Measurements from ENCODE around the gene MNS1. TPM values are rescaled to one million over a fixed set of nuclear protein-coding genes. Genes with fewer than 3 reads are reported as not detected.
"Not testable (repeated sequence)": the region's sequence is repeated elsewhere in the genome, so short reads cannot be mapped to it uniquely, and the experiment has no call there.

The MNS1 gene
- total and polyA plus RNA-seq, 9 donors = 1.8 to 11.0 (median 3.4) TPM

- Histone ChIP-seq H3K36me3 (no peaks in the 10 kb centered on the region), H3K27ac (no peak overlapping the region), H3K27me3 (no peaks in the 10 kb centered on the region), H3K9me3 (no peaks in the 10 kb centered on the region), H3K4me1 (ENCODE audit: insufficient read depth) (no peaks in the 10 kb centered on the region), H3K4me3 (no peak overlapping the region)
- TF ChIP-seq POLR2A (IDR thresholded peaks at IDR 0.05) (no peak), CTCF (IDR thresholded peaks at IDR 0.05) (no peak), EP300 (IDR thresholded peaks at IDR 0.05) (no peak)
- 95 to 98% (median 96%) methylated on average over 4 of the region's 4 CpGs for WGBS, 3 donors
- intact Hi-C loops (cut with DNase I) = loop anchor here in 2 of 4 donors (5.0 to 10.0 kb wide), 7 partner anchors 422 to 1042 kb away; partner anchors contain the start of gene TCF12 (in 1 of the 2)
- DNase-seq = no peak
These were observed 28.0 kb upstream of the MNS1 start for GRCh38 chr15:56492791-56493555.

GRCh38 chr15:56492236-56492635 is 27.3 kb upstream of the MNS1 start:
- no peaks in the 10 kb centered on the region for H3K27me3 ChIP-seq
- no peaks in the 10 kb centered on the region for H3K4me1 ChIP-seq (ENCODE audit: insufficient read depth)
- H3K36me3 ChIP-seq = no peaks in the 10 kb centered on the region
- no peak overlapping the region for H3K4me3 ChIP-seq
- TF ChIP-seq CTCF (IDR thresholded peaks at IDR 0.05) (no peak), POLR2A (IDR thresholded peaks at IDR 0.05) (no peak), EP300 (IDR thresholded peaks at IDR 0.05) (no peak)
- no peak overlapping the region for H3K27ac ChIP-seq
- intact Hi-C loops (cut with DNase I) = loop anchor here in 2 of 4 donors (5.0 to 10.0 kb wide), 7 partner anchors 423 to 1043 kb away; partner anchors contain the start of gene TCF12 (in 1 of the 2)
- DNase-seq = no peak
- WGBS, 3 donors = 75 to 93% (median 86%) methylated on average over 3 of the region's 3 CpGs
- no peaks in the 10 kb centered on the region for H3K9me3 ChIP-seq

DNA sequence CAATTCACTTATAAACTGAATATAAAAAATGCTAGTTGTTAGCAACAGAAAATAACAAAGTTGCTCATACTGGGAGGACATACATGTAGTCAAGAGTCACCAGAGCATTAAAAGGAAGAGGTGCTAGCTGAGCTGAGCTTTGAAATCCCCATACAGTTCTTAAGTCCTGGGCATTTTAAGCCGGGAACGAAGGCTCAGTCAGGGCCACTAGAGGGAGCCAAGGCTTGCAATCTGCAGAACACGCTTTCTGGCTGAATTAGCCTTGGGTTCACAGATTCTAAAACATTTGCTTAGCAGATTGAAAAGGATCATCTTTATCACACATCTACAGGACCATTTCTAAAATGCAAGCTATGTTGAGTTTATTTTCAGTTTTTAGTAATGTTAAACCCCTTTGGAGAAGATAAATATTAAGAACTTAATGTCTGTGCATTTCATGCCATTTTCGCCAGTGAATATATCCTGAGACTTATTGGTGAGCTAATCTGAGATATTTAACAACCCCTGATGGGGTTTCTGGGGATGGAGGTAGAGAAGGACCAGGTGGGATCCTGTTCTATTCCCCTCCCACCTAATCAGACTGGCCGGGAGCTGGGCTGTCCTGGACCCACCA is 26.3 kb upstream of the MNS1 start:
- H3K4me3 ChIP-seq = no peak overlapping the region
- TF ChIP-seq CTCF (IDR thresholded peaks at IDR 0.05) (peak; percentile 18 to 48 (median 42)), POLR2A (IDR thresholded peaks at IDR 0.05) (no peak), EP300 (IDR thresholded peaks at IDR 0.05) (no peak)
- intact Hi-C loops (cut with DNase I) = loop anchor here in 2 of 4 donors (5.0 to 10.0 kb wide), 7 partner anchors 424 to 1044 kb away; partner anchors contain the start of gene TCF12 (in 1 of the 2)
- peak; percentile 57 to 72 (median 68) for DNase-seq
- H3K27ac ChIP-seq = no peak overlapping the region
- H3K27me3 ChIP-seq = no peaks in the 10 kb centered on the region
- no peaks in the 10 kb centered on the region for H3K36me3 ChIP-seq
- no peaks in the 10 kb centered on the region for H3K4me1 ChIP-seq (ENCODE audit: insufficient read depth)
- 33 to 36% (median 34%) methylated on average over 5 of the region's 5 CpGs for WGBS, 3 donors
- no peaks in the 10 kb centered on the region for H3K9me3 ChIP-seq

- Histone ChIP-seq H3K9me3 (no peaks in the 10 kb centered on the region), H3K27ac (no peak overlapping the region), H3K4me1 (ENCODE audit: insufficient read depth) (no peaks in the 10 kb centered on the region), H3K36me3 (no peaks in the 10 kb centered on the region), H3K4me3 (no peak overlapping the region), H3K27me3 (no peaks in the 10 kb centered on the region)
- intact Hi-C loops (cut with DNase I) = loop anchor here in 2 of 4 donors (5.0 to 10.0 kb wide), 7 partner anchors 424 to 1044 kb away; partner anchors contain the start of gene TCF12 (in 1 of the 2)
- no peak for DNase-seq
- WGBS, 3 donors = 74 to 90% (median 76%) methylated on average over 1 of the region's 1 CpG
- TF ChIP-seq CTCF (IDR thresholded peaks at IDR 0.05) (no peak), POLR2A (IDR thresholded peaks at IDR 0.05) (no peak), EP300 (IDR thresholded peaks at IDR 0.05) (no peak)
These were observed 25.5 kb upstream of the MNS1 start for GRCh38 chr15:56490461-56490860.

- not testable (repeated sequence) for DNase-seq; H3K9me3 ChIP-seq; H3K27ac ChIP-seq; H3K36me3 ChIP-seq; H3K27me3 ChIP-seq; H3K4me3 ChIP-seq; H3K4me1 ChIP-seq (ENCODE audit: insufficient read depth)
- intact Hi-C loops (cut with DNase I) = loop anchor here in 2 of 4 donors (5.0 to 10.0 kb wide), 2 partner anchors 389 to 1051 kb away; no protein-coding TSS in a partner anchor
- WGBS, 3 donors = 92 to 100% (median 93%) methylated on average over 2 of the region's 2 CpGs
These were observed 21.3 kb upstream of the MNS1 start for GRCh38 chr15:56486206-56486605.

GRCh38 chr15:56485426-56485825 is 20.5 kb upstream of the MNS1 start:
- WGBS, 3 donors = 89 to 95% (median 93%) methylated on average over 3 of the region's 3 CpGs
- intact Hi-C loops (cut with DNase I) = loop anchor here in 2 of 4 donors (5.0 to 10.0 kb wide), 2 partner anchors 389 to 1052 kb away; no protein-coding TSS in a partner anchor

More at GRCh38 chr15:56485426-56485825, 20.5 kb upstream of the MNS1 start:
- H3K9me3 ChIP-seq; H3K4me1 ChIP-seq (ENCODE audit: insufficient read depth); H3K27ac ChIP-seq; H3K36me3 ChIP-seq; H3K27me3 ChIP-seq; H3K4me3 ChIP-seq; DNase-seq: not testable (repeated sequence)

All from ovary (tissue), 9 donors.